B cell (primary cell): ENCODE results near the gene PRSS23. TPM values are rescaled to one million over a fixed set of nuclear protein-coding genes. Genes with fewer than 3 reads are reported as not detected.
"Not testable (repeated sequence)": the region's sequence is repeated elsewhere in the genome, so short reads cannot be mapped to it uniquely, and the experiment has no call there.

Experiments used
- ATAC-seq: fragments of 200-7000 bp; cut with Tn5 transposase; one replicate; pipeline ENCODE4 v1.10.0; 2021; ENCODE audit warnings: low read depth, mild to moderate bottlenecking, moderate number of reproducible peaks, moderate library complexity
- CTCF ChIA-PET: fragments of 350-600 bp; sonication (Branson Sonifier 250); formaldehyde crosslinking; loops from one replicate; lab custom pipeline; 2021; ENCODE audit warnings: antibody characterized with exemption, inconsistent platforms; lab: Charles Lee
- POLR2A ChIA-PET: fragments of 350-600 bp; sonication (Branson Sonifier 250); formaldehyde crosslinking; loops from one replicate; lab custom pipeline; 2021; ENCODE audit warnings: antibody characterized with exemption; lab: Charles Lee
- DNase-seq: peaks from one replicate; pipeline ENCODE4 v3.0.0; 2013
- H2AFZ ChIP-seq: 2 replicates; pipeline ENCODE4 v1.6.1; 2012; ENCODE audit warnings: mild to moderate bottlenecking, low read depth, low read length; ENCODE audit not compliant: insufficient read depth, poor library complexity, severe bottlenecking
- H3K27ac ChIP-seq, 2 donors: 1 replicate in 1 of 2; 2 replicates in 1 of 2; pipeline ENCODE4 v1.5.1; 2012 to 2013; ENCODE audit warnings: low read length in 2 of 2, mild to moderate bottlenecking in 2 of 2, moderate library complexity in 1 of 2
- H3K27me3 ChIP-seq, 4 experiments: fragments of 200-600 bp in 1 of 4; sonication (generic) in 1 of 4; replicated peaks in 1 of 4; 1 replicate in 2 of 4; 2 replicates in 2 of 4; pipeline versions ENCODE4 v1.6.1 to v1.7.0; 2013 to 2016; ENCODE audit warnings: low read length in 3 of 4, mild to moderate bottlenecking in 2 of 4, mixed read lengths in 1 of 4, moderate library complexity in 1 of 4; ENCODE audit not compliant: insufficient read depth in 4 of 4, control insufficient read depth in 3 of 4; ENCODE audit errors: control extremely low read depth in 1 of 4
- H3K36me3 ChIP-seq, 2 experiments: replicated peaks in 1 of 2; 1 replicate in 1 of 2; 2 replicates in 1 of 2; pipeline versions ENCODE4 v1.6.1 to v1.7.1; 2013; ENCODE audit warnings: low read length in 1 of 2; ENCODE audit not compliant: insufficient read depth in 2 of 2, control insufficient read depth in 1 of 2; ENCODE audit errors: control extremely low read depth in 1 of 2, extremely low read depth in 1 of 2
- H3K4me1 ChIP-seq, 2 donors: fragments of 200-600 bp in 1 of 2; sonication (generic) in 1 of 2; 1 replicate in 1 of 2; 2 replicates in 1 of 2; pipeline versions ENCODE4 v1.5.1 to v1.6.1; 2013 to 2017; ENCODE audit warnings: low read length in 2 of 2; ENCODE audit not compliant: control insufficient read depth in 2 of 2, insufficient read depth in 2 of 2
- H3K4me2 ChIP-seq: replicated peaks from 2 replicates; pipeline ENCODE3; 2012; ENCODE audit warnings: mild to moderate bottlenecking, low read depth, low read length; ENCODE audit not compliant: poor library complexity, severe bottlenecking
- H3K4me3 ChIP-seq, 5 experiments: fragments of 200-600 bp in 1 of 5; sonication (generic) in 1 of 5; 1 replicate in 3 of 5; 2 replicates in 2 of 5; pipeline versions ENCODE4 v1.5.1 to v1.7.0; 2011 to 2016; ENCODE audit warnings: low read length in 4 of 5, mild to moderate bottlenecking in 4 of 5, low read depth in 2 of 5, control low read depth in 1 of 5, moderate library complexity in 1 of 5; ENCODE audit not compliant: insufficient read depth in 1 of 5; ENCODE audit errors: control extremely low read depth in 1 of 5, extremely low read depth in 1 of 5
- H3K79me2 ChIP-seq: fragments of 200-600 bp; sonication (generic); one replicate; pipeline ENCODE4 v1.6.0; 2016; ENCODE audit warnings: low read length; ENCODE audit not compliant: control insufficient read depth, insufficient read depth
- H3K9ac ChIP-seq: fragments of 200-600 bp; sonication (generic); 2 replicates; pipeline ENCODE4 v1.6.1; 2017; ENCODE audit warnings: mild to moderate bottlenecking, low read length, moderate library complexity
- H3K9me3 ChIP-seq, 3 donors: one replicate each; pipeline versions ENCODE4 v1.6.1 to v1.7.1; 2013; ENCODE audit warnings: low read length in 2 of 3; ENCODE audit not compliant: control insufficient read depth in 2 of 3, insufficient read depth in 1 of 3; ENCODE audit errors: control extremely low read depth in 1 of 3
- H4K20me1 ChIP-seq: 2 replicates; pipeline ENCODE4 v1.6.0; 2012; ENCODE audit warnings: mild to moderate bottlenecking, low read length; ENCODE audit not compliant: insufficient read depth, control insufficient read depth, poor library complexity, severe bottlenecking
- H3K27ac Mint-ChIP-seq: one replicate; pipeline ENCODE4 v1.8.0; 2021; ENCODE audit warnings: mixed read lengths
- H3K27me3 Mint-ChIP-seq: one replicate; pipeline ENCODE4 v1.8.0; 2021; ENCODE audit warnings: mixed read lengths
- H3K4me1 Mint-ChIP-seq: one replicate; pipeline ENCODE4 v1.8.0; 2021; ENCODE audit warnings: mixed read lengths
- H3K4me3 Mint-ChIP-seq: one replicate; pipeline ENCODE4 v1.8.0; 2021; ENCODE audit warnings: mixed read lengths
- H3K9me3 Mint-ChIP-seq: one replicate; pipeline ENCODE4 v1.8.0; 2022; ENCODE audit warnings: mixed read lengths; ENCODE audit not compliant: insufficient read depth
- WGBS: methylation state at CpG from one replicate; pipeline ENCODE4 v1.1.5; 2013; ENCODE audit warnings: missing lambda C conversion rate; ENCODE audit not compliant: insufficient coverage; 5-methylcytosine and 5-hydroxymethylcytosine counted together
- intact Hi-C: fragments of 100-400 bp; cut with micrococcal nuclease; formaldehyde crosslinking; loops from one replicate; pipeline ENCODE4 v1.10.0; 2022
- polyA plus RNA-seq: library from polyadenylated mRNA; depleted of rRNA; stranded (reverse); fragments of >200 nt; gene quantifications from 2 replicates; pipeline ENCODE4 v1.2.3, GENCODE V29; 2012
- total RNA-seq, 2 donors: library from RNA; stranded (reverse); fragments of 120-200 nt in 1 of 2; gene quantifications; 1 replicate in 1 of 2; 2 replicates in 1 of 2; pipeline versions ENCODE4 v1.2.3 to v1.2.4, GENCODE V29; 2013 to 2022

Gene PRSS23
- total and polyA plus RNA-seq, 2 donors (not counting 1 experiment from before 2014, with no cell fraction given): 0.03 TPM; not detected in 1

GRCh38 chr11:86834376-86834775 is 34.0 kb downstream of the PRSS23 start:
- H3K4me1 ChIP-seq, H3K36me3 ChIP-seq, H3K27me3 ChIP-seq, intact Hi-C loops, POLR2A ChIA-PET, H3K4me2 ChIP-seq, H3K27ac Mint-ChIP-seq, H3K4me3 ChIP-seq, H3K9me3 Mint-ChIP-seq, H3K79me2 ChIP-seq, H3K9ac ChIP-seq, H3K9me3 ChIP-seq, H3K27ac ChIP-seq, DNase-seq, H2AFZ ChIP-seq, H3K4me1 Mint-ChIP-seq, CTCF ChIA-PET, ATAC-seq, H4K20me1 ChIP-seq, H3K4me3 Mint-ChIP-seq: not testable (repeated sequence)
- H3K27me3 Mint-ChIP-seq: peaks cover 21% of the 10 kb centered on the region
- WGBS: 90% methylated on average over 4 of the region's 6 CpGs

GRCh38 chr11:86844762-86845508 is 44.6 kb downstream of the PRSS23 start:
- H3K9me3 ChIP-seq, H3K4me3 ChIP-seq, DNase-seq, H3K4me2 ChIP-seq, CTCF ChIA-PET, H3K4me3 Mint-ChIP-seq, POLR2A ChIA-PET, ATAC-seq, intact Hi-C loops, H3K27ac ChIP-seq, H4K20me1 ChIP-seq, H3K4me1 ChIP-seq, H3K9ac ChIP-seq, H3K36me3 ChIP-seq, H3K27me3 ChIP-seq, H2AFZ ChIP-seq, H3K27ac Mint-ChIP-seq, H3K4me1 Mint-ChIP-seq, H3K79me2 ChIP-seq, H3K9me3 Mint-ChIP-seq: not testable (repeated sequence)
- WGBS: no CpG with 5 or more reads among the region's 4 CpGs
- peaks cover 13% of the 10 kb centered on the region for H3K27me3 Mint-ChIP-seq
